ENCODE measurements around the gene RALGDS.
"Not testable (repeated sequence)": the region's sequence is repeated elsewhere in the genome, so short reads cannot be mapped to it uniquely, and the experiment has no call there.

RALGDS gene

DNA sequence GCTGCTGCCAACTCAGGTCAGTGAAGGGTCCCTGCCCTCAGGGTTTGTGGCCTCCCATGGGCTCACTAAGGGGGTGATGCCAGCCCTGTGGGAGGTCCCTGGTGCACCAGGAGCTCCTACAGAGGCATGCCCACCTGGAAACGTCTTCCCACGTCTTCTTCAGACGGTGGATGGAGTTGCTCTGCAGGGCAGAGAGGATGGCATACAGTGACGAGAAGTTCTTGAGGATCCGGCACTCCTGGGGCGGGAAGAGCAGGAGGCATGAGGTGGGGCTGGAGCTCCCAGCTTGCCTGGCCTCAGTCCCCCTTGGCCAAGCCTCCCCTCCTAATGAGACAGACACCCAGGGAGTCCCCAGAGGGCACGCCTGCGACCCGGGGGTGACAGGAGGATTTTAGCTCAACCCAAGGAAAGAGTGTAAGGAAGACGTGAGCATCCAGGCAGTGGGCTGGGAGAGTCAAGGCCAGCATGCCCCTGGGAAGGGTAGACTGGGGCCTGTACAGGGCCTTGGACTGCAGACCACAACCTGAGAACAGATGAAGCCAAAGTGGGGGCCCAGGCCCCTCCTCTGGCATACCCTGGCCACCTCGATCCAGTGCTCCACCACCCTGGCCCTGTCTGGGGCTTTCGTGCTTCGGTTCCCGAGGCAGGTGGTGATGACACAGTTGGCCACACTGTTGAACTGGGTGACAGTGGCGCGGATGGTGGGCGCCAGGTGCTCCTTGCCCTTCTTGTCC is 14.4 kb downstream of the RALGDS start:
- no peak for DNase-seq (ENCODE audit: low read depth)

DNA sequence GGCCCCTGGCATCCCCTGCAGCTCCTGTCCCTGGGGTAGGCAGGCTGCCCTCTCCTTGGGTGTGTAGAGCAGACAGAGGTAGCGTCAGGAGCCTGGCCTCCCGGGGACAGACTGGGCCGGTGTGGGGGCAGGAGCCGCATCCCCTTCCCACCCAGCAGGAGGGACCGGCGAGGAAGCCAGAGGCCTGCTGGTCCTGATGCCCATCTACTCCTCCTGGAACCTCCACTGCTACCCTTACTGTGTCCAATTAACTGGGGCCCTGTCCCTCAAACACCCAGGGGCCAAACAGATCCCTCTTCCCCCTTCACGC is 15.6 kb downstream of the RALGDS start:
- DNase-seq (ENCODE audit: low read depth): no peak

DNA sequence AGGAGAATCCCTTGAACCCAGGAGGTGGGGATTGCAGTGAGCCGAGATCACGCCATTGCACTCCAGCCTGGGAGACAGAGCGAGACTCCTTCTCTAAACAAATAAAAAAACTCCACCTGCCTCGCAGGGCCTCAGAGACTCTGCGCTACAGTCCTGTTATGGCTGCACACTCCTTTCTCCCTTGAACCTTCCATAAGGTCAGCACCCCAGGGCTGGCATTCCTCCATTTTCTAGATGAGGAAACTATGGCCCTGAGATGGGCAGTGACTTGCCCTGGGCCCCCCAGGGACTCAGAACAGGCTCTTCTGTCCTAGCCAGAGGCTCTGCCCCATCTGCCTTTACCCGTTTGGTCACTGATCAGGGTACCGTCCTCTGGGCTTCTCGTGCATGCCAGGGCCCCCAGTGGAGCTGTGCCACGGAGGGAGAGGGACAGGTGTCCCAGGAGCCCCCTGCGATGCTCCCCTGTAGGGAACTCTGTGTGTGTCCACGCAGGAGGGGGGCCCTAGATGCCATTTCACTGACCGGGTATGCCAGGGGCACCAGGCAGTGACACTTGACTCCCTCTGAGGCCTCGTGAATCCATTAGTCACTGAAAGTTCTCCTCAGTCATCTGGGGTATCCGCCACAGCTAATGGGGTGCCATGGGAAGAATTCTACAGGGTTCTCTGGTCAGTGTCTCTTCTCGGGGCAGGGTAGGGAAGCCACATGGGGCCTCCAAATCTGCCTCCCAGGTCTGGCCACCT is 16.2 kb downstream of the RALGDS start:
- DNase-seq (ENCODE audit: low read depth): no peak

DNA sequence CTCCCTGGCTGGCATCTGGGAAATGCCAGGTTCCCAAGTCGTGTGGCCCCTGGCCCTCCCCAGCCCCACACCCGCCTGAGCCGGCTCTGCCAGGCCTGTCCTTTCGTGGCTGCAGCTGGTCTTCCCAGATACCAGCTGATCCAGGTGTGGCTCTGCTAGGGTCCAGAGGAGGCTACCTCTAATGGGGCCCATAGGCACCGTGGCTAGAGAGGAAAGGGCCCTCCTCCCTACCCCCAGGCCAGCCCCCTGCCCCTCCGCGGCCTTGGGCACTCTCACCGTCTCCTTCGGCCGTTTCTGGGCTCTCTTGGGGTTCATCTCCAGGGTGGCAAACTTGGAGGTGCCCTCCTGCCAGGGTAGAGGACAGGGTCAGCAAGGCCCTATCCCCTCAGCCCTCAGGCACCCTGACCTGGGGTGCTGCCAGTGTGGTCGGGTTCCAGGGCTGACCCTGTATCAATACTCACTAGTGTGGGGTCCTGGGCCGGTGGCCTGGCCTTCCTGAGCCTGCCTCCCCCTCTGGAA is 17.0 kb downstream of the RALGDS start:
- DNase-seq (ENCODE audit: low read depth): no peak

DNA sequence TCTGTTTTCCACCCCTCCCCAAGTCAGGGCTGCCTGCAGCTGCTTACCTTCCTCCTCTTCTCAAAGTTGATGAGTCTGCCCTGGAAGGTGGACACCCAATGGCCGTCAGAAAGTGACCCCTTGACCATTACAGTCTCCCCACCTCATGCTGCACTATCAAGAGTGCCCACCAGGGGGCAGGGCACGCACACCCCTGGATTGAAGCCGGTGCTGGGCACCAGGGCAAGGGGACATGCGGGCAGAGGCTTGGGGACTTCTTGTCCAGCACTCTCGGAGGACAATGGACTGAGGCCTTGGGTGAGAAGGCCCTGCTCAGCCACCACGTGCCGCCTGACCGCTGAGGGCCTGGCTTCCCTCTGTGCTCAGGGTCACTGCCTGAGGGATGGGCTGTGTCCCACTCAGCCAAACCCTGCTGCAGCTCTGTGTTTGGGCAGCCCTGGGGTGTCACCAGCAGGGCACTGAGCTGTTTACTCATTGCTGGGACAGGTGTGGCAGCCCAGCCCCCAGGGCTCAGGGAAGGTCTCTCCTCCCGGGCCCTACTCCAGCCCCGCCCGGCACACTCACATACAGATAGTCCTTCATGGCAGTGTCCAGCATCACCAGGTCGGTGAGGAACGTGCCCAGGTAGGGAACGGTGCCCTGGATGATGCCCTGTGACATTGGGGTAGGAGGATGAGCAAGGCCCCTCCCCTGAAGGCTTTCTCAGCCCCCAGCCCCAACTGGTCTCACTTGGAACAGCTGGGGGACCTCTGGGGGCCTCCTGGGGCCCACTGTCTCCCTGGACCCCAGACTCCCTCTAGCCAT is 17.7 kb downstream of the RALGDS start:
- DNase-seq (ENCODE audit: low read depth): no peak

DNA sequence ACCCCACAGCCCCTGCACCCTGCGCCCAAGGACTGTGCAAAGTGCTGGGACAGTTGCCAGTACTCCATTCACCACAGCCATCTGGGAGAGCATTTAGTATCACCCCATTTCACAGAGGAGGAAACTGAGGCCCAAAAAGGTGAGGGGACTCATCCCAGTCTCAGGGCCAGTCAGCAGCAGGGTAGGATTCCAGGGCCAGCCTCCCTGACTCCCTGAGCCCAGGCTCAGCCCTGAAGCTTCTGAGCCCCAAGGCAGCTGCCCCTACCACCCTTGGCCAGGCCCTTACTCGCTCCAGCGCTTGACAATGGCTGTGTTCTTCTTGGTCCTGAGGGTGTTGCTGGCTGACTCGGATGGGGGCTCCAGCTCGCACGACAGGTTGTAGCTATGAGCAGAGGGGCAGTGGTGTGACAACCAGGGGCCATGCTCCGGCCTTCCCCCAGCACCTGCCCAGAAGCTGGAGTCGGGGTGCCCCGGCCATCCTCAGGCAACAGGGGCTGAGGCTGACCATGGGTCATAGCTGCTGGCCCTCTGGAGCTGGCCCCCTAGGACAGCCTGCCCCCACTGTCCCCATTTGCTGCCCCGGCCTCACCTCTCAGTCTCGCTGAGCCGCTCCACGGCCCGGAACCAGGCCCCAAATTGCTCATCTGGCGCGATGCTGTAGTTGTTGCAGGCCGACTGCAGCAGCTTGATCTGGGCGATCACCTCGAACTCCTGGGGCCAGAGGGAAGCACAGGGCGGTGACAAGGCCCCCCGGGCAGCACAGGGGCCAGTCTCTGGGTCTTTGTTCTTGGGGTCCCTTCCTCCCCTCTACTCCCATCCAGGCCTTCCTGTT is 18.6 kb downstream of the RALGDS start:
- DNase-seq (ENCODE audit: low read depth): no peak

DNA sequence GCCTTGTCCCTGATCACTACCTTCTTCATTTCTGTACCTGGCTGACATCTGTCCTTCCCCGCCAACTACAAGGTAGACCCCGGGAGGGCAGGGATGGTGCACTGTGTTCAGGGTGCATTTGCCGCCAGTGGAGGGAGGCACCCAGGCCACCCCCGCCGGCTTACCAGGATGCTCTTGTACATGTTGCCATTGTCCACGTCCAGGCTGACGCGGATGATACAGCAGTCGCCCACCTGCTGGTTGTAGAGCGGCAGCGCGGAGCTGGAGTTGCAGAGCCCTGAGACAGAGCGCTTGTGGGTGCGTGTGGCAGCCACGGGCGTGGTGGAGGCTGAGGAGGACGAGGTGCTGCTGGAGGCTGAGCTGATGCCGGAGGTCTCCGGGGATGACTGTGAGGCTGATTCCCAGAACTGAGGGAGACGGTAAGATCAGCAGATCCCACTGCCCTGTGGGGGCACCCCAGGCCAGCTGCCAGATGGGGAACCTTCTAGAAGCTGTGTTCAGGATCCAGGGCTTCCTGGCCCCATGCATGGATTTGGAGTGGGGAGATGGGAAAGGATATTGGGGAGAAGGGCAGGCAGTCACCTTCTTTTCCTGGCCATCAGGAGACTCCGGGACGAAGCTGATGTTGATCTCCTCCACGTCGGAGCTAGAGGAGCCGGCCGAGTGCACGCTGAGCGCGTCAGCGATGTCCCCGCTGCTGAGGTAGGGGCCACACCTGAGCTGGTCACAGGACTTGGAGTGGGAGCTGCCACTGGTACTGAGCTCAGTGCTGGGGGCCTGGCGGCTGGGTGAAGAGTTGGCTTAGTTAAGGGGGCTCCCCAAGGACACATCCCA is 19.5 kb downstream of the RALGDS start:
- no peak for DNase-seq (ENCODE audit: low read depth)

DNA sequence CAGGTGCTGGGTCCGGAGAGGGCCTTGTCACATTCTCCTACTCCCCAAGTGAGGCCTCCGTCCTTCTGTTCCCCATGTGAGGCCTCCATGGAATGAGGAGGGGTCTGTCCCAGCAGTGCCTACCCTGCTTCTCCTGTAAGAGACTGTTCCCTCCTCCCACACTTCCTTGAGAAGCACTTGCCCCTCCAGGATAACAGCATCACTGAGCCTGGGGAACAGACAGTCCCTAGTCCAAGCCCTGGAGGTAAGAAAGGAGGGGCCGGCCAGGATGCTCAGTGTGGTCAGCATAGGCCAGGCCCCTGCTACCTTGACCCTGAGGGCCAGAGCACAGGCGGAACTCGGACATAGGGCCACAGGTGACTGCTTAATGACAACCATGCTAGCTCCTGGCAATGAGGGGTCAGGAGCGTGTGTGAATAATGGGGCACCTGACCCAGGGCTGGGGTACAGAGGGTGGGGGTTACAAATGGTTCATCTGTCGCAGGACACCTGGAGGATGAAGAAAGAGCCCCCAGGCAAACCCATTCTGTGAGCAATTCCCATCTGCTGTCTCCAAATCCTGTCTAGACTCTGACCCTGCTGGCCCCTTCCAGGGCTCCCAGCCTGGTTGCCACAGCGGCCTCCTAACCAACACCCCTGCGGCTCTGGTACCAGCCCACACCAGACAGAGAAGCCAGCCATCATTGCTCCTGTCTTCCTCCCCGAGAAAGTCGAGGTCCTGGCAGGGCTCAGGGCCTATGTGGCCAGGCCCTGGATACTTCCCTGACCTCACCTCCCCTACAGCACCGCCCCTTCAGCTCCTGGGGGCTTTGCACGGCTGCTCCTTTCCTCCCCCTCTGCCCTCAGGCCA is 20.3 kb downstream of the RALGDS start:
- DNase-seq (ENCODE audit: low read depth): no peak

DNA sequence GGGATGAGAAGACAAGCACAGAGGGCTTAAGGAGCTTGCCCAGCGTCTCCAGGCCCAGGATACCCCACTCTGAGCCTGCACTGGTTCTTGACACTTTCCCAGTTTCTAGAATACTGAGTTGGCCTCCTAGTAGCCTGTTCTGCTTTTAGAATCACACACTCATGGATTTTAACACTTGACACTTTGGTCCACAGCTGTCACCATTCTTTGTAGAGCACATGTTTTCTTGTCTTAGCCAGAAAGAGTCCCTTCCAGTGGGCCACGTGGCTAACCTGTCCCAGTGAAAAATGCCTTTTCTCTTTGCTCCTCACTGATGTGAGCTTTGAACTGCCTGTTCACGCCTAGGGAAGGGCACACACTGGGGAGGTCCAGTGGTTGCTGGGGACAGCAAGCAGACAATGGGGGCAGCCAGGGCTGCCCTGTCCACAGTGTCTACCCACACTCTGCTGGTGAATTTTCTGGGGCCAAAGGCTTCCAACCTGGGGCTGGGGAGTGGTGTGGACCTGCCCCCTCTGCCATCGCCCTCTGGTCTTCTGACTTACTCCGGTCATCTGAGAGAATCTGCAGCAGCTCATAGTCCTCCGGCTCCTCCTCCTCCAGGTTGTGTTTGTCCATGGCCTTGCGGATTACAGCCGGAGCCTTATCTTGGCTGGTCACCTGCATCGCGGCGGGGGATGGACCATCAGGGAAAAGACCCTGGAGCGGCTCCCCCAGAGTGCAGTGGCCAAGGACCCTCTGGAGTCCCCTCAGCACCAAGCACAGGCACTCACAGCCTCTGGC is 21.1 kb downstream of the RALGDS start:
- DNase-seq (ENCODE audit: low read depth): no peak

DNA sequence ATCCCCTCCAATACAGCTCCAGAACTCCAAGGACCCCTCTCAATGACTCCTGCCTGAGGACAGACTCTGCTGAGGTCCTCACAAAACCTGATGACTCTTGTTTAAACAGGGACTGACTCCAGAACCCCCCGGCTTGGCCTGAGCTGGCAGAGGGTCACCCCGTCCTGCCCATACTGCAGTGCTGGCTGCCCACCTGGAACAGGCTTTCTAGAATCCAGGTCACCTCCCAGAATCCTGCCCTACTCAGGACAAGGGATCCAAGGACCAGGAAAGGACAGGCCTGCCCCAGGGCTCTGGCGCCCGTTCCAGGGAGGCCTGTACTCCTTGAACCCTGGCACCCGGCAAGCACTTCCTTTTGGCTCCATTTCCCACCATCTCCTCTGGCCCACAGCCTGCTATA is 22.2 kb downstream of the RALGDS start:
- no peak for DNase-seq (ENCODE audit: low read depth)

DNA sequence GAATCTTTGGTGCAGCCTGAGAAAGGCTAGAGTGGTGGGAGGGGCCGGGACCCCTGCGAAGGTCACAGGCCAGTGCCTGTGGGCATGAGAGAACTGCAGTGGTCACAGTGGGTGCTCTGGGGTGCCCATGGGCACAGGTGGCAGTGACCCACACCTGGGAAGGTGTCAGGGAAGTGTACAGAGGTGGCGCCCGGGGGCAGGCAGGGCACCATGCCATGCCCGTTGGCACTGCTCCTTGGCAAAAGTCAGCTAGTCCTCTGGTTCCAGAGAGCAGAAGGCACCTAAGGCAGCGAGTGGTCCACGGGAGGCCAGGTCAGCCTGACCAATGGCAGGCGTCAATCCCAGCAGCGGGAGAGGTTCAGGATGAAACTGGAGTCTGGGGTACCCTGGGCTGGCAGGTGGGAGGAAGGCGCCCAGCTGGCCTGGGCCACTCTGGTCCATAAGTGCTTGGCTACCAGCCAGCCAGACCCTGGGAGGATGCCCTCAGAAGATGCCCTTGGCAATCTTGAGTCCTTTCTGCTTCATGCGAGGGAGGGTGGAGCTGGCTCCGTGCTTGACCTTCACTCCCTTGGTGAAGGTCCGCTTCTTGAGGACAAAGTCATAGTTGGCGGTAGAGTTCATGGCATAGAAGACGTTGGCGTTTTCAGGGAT is 22.8 kb downstream of the RALGDS start:
- DNase-seq (ENCODE audit: low read depth): no peak

DNA sequence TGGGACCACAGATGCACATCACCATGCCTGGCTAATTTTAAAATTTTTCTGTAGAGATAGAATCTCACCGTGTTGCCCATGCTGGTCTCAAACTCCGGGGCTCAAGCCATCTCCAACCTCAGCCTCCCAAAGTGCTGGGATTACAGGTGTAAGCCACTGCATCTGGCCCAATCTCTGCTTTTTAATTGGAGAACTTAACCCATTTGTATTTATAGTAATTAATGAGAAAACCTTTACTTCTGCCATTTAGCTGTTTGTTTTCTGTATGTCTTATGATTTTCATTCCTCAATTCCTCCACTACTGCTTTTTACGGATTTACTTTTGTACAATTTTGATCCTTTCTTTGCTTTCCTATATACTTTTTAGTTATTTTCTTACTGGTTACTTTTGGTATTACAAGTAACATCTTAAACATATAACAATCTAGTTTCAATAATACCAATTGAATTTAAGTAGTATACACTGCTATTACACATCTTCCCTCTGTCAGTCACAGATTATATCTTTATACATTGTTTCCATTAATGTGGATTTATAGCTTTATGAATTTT is 26.1 kb downstream of the RALGDS start:
- DNase-seq (ENCODE audit: low read depth): no peak

DNA sequence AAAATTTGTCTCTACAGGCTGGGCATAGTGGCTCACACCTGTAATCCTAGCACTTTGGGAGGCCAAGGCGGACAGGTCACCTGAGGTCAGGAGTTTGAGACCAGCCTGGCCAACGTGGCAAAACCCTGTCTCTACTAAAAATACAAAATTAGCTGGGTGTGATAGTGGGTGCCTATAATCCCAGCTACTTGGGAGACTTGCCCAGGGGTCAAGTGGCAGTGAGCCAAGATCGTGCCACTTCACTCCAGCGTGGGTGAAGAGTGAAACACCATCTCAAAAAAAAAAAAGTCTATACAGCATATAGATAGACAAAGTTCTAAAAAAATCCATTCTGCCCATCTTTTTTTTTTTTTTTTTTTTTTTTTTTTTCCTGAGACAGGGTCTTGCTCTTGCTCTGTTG is 26.7 kb downstream of the RALGDS start:
- not testable (repeated sequence) for DNase-seq (ENCODE audit: low read depth)

DNA sequence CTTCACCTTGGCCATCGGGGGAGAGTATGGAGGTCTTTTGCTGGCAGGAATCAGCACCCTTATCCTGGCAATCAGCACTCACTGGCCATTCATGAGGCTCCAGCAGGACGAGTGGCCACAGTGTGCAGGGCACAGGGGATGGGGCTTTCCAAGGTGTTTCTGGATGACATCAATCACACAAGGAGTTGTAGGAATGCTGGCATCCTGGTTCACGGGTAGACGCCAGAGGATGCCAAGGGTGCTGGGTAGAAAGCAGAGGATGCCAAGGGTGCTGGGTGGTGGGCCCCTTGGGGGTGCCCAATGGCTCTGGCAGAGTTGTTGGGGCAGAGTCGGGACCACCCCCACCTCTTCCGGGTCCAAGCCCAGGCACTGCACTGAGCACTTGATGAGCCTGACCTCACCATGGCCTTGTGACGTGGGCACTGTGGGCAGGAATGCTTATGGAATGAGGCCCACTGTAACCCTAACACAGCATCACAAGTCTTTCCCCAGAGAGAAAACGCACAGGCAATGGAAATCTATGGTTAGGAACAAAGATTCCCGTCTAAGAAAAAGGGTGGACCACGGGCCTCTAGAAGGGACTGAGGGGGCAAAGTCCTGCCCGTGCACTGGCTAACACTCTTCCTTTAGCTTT is 30.2 kb downstream of the RALGDS start:
- DNase-seq (ENCODE audit: low read depth): no peak

DNA sequence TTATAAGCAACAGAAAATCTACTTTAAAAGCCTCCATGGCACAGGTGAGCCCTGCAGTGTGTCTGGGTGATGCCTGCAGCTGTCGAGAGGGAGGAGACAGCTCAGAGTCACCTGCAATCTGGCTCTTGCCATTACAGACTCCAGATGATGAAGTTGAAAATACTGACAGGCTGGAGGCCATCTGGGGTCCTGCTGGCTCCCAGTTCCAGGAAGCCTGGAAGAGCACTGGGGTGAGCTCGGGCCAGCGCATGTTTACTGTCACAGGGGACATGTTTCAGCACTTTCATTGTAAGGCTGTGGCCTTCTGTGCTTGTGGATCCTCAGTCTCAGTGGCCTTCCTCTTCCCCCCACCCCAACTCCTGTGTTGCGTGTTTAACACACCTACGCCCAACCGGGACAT is 30.9 kb downstream of the RALGDS start:
- no peak for DNase-seq (ENCODE audit: low read depth)

DNA sequence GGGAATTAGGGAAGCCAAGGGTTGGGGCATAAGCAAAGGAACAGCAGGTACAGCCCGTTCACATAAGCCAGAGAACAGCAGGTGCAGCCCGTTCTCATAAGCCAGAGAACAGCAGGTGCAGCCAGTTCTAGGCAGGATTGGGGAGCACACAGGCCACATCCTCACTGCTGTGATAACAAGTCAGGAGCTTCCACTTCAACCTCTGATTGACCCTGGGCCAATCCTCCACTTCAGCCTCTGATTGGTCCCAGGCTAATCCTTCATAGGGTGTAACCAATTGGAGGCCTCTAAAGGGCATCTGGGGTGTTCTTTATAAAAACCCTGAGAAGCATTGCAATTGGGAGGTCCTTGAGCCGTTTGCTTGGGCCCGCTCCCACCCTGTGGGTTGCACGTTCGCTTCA is 31.8 kb downstream of the RALGDS start:
- no peak for DNase-seq (ENCODE audit: low read depth)

DNA sequence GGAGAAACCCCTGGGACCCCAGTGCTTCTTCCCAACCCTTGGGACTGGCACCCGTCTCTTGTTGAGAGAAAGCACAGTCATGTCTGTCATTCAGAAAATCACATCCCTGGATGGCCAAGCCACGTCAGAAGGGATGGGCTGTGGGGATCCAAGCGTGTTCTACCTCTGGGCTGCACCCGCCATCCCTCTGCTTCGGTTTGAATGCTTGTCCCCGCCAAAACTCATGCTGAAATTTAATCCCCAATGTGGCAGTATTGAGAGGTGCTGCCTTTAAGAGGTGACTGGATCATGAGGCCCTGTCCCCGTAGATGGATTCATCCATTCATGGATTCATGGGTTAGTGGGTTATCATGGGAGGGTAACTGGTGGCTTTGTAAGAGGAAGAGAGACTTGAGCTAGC is 32.3 kb downstream of the RALGDS start:
- no peak for DNase-seq (ENCODE audit: low read depth)

DNA sequence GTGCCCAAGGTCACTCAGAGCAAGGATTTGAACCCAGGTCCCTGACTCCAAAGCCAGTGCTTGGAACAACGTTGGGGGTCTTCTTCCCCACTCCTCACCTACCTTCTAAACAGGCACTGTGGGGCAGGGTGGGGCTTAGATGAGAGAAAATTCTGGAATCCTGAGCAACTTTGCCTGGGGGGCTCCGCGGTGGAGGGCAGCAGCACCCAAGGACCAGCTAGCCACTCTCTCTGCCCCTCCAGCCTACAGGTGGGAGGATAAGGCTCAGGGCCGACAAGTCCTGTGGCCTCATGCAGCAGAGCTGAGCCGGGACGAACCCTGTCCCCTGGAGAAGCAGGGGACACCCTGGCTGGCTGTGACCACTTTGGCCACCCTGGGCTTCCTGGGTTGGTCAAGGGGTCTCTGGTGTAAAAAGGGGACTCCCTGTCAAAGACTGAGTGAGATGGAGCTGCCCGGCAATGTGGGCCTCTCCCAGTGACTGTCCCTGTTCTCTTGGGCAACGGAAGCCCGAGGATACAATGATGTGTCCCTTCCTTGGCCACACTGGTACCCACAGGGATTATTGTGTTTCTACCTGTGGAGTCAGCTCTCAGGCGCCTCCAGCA is 32.8 kb downstream of the RALGDS start:
- no peak for DNase-seq (ENCODE audit: low read depth)
